Lower leg skin (tissue), 3 donors: ENCODE measurements around the gene FAM180A.

Source experiments
- CTCF ChIP-seq, 3 donors: fragments of 450-650 bp; IDR thresholded peaks; one replicate each; pipeline ENCODE4 v1.5.1; 2016; ENCODE audit warnings: antibody characterized with exemption in 3 of 3, mild to moderate bottlenecking in 3 of 3, moderate library complexity in 2 of 3
- POLR2A ChIP-seq, 2 donors: fragments of 450-650 bp; IDR thresholded peaks; one replicate each; pipeline ENCODE4 v1.6.1; 2016 to 2017; ENCODE audit warnings: antibody characterized with exemption in 2 of 2, mild to moderate bottlenecking in 1 of 2, moderate library complexity in 1 of 2

GRCh38 chr7:135684699-135685098 is 63.9 kb downstream of the FAM180A start:
- TF ChIP-seq CTCF (IDR thresholded peaks at IDR 0.05): no peak
- TF ChIP-seq POLR2A (IDR thresholded peaks at IDR 0.05): no peak
